ENCODE data around the gene CHPF. TPM values are rescaled to one million over a fixed set of nuclear protein-coding genes. Genes with fewer than 3 reads are reported as not detected.

CHPF gene
- total RNA-seq, 4 donors from 2014 or later, result 32.6 to 70.8 (median 45.5) TPM

- DNase-seq (ENCODE audit: low spot score), result no peak
- TF ChIP-seq, protein P1, sequence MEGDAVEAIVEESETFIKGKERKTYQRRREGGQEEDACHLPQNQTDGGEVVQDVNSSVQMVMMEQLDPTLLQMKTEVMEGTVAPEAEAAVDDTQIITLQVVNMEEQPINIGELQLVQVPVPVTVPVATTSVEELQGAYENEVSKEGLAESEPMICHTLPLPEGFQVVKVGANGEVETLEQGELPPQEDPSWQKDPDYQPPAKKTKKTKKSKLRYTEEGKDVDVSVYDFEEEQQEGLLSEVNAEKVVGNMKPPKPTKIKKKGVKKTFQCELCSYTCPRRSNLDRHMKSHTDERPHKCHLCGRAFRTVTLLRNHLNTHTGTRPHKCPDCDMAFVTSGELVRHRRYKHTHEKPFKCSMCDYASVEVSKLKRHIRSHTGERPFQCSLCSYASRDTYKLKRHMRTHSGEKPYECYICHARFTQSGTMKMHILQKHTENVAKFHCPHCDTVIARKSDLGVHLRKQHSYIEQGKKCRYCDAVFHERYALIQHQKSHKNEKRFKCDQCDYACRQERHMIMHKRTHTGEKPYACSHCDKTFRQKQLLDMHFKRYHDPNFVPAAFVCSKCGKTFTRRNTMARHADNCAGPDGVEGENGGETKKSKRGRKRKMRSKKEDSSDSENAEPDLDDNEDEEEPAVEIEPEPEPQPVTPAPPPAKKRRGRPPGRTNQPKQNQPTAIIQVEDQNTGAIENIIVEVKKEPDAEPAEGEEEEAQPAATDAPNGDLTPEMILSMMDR (IDR thresholded peaks at IDR 0.05), result no peak
- no peak for ATAC-seq (ENCODE audit: low FRiP score)
Measured at GRCh38 chr2:219567131-219567530, 23.5 kb upstream of the CHPF start.

GRCh38 chr2:219566640-219567039, 23.0 kb upstream of the CHPF start:
- TF ChIP-seq, protein P1 (IDR thresholded peaks at IDR 0.05), result no peak
- ATAC-seq (ENCODE audit: low FRiP score) (no peak), DNase-seq (ENCODE audit: low spot score) (no peak)

DNA sequence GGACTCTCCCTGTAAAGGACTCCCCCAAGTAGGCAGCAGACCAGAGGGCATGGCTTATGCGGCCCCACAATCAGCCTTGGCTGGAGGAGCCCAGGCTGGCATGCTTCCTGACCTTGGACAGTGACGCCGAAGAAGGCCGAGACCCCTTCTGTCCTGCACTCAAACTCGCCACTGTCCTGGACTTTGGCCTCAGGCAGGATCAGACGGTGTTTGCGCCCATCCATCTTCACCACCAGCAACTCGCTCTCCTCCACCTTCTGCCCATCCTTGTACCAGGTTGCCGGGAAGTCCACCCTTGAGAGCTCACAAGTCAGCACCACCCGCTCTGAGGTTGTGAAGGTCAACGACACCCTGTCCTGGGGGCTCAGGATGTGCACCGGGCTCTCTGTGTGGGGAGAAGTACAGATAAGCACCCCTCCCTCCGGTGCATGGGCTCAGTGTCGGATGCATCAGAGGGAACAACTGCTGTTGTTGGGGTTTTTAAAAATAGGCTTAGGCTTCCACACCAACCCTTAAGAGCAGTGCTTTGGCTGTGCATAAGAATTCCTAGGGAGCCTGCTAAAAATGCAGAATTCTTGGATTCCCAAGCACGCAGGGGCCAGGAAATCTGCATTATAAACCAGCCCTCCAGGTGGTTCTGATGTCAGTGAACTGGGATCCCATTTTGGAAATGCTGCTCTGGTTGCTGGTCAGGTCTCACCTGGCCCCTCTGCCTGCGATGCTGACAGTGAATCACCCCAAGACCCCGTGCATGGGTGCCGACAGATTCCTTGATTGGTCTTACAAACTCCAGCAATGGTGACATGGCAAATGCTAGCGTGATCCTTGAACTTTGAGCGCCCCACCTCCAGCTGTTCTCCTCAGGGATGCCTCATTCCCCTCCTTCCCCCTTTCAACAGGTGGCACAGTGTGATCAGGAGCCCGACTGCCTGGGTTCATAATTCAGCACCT, 21.8 kb upstream of the CHPF start:
- TF ChIP-seq, protein P1 (IDR thresholded peaks at IDR 0.05), result no peak
- no peak for ATAC-seq (ENCODE audit: low FRiP score)
- DNase-seq (ENCODE audit: low spot score), result no peak

DNA sequence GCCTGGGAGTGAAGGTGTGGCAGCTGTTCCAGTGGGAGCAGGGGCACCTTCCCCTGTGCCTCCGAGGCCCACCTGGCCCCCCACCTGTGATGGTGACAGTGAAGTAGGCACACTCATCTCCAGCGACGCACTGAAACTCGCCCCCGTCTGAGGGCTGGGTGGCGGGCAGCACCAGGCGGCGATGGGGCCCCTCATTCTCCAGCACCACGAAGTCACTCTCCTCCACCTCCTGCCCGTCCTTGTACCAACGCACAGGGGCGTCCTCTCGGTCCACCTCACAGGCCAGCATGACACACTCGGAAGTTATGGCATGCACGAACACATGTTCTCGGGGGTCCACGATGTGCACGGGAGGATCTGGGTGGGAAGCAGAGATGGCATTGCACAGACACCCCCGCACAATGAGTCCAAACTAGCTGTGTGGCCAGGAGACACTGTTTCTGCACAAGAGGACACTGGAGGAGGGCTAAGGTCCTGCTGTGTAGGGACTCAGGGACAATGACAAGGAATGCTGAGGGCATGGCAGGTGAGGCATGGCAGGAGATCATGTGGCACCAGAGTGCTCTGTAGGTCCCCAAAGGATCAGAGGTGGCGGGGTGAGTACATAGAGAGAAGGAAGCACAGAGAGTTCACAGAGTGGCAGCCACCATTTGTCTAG, 19.8 kb upstream of the CHPF start:
- ATAC-seq (ENCODE audit: low FRiP score), result no peak
- TF ChIP-seq, protein P1 (IDR thresholded peaks at IDR 0.05), result no peak
- no peak for DNase-seq (ENCODE audit: low spot score)

DNA sequence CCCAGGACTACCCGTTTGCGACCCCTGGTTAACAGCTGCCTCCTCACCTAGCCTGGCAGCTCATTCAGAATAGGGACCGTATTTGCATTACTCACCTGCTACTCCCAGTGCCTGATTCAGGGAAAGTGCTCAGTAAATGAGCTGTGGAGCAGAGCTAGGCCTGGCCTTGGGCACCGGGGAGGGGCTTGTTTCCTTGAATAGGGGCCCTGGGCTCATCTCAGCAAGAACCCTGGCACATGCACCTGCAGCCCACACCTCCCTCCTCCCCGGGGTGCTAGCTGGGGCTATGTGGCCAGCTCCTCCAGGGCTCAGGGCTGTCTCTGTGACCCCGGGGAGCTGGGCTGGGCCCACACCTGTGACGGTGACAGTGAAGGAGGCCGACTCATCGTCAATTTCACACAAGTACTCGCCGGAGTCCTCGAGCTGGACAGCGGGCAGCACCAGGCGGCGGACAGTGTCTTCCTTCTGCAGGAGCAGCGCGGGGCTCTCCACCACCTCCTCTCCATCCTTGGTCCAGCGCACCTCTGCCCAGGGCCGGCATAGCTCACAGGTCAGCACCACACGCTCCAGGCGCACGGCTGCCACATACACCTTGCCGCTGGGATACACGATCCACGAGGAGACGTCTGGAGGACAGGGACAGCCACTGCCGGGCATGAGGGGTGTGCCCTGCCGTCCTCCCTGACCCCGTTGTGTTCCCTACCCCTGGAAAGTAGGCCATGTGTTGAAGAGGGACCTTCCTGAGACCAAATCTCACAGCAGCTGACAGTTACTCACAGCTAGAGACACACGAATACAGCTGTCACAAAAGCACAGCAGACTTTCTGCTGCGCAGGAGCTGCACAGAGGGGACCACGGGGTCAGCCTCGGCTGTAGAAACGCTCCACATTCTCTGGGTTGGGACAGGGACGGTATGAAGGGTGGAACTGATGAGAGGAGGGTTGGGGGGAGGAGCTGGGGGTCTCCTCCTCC, 18.7 kb upstream of the CHPF start:
- no peak for DNase-seq (ENCODE audit: low spot score)
- ATAC-seq (ENCODE audit: low FRiP score), result no peak
- TF ChIP-seq, protein P1 (IDR thresholded peaks at IDR 0.05), result no peak

DNA sequence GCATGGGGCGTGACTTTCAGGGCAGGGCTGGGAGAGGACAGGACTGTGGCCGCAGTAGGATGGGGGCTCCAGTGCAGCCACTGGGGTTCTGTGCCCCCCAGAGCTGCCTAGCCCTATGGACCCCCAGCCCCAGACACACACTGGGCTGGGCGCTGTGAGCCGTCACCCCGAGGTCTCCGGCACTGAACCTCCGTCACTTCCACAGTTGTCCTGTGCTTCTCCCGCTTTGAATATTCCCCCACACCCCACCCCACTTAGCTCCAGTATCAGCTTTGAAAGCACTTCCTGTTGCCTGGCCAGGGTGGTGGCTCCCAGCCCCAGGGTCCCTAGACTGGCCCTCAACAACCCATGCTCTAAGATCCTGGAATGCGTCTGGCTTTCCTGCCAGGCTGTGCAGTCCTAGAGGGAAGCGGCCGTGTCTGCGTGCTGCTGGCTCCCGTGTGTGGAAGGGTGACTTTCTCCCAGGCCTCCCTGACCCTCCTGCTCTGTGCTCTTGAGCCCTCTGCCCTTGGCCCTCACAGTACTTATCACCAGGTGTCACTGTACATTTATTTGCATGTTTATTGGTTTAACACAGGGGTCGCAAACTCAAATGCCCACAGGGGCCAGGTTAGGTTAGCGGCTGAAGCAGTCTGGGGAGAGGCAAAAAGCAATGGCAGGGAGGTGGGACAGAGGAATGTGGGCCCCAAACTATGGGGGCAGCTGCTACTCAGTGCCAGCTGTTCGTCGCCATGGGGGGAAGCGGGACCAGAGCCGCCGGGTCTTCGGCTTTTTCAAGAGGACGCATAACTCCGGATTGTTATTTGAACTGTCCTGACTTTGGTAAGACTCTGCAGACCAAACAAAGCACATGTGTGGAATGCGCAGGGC, 17.8 kb upstream of the CHPF start:
- DNase-seq (ENCODE audit: low spot score) (no peak), ATAC-seq (ENCODE audit: low FRiP score) (no peak)
- TF ChIP-seq, protein P1 (IDR thresholded peaks at IDR 0.05), result no peak
